Skeletal muscle satellite cell (primary cell): Measurements from ENCODE around the gene COX5B. TPM values are rescaled to one million over a fixed set of nuclear protein-coding genes. Genes with fewer than 3 reads are reported as not detected.
A peak's percentile ranks its signal among the peaks of the same experiment; 100 is the strongest.
"Not testable (repeated sequence)": the region's sequence is repeated elsewhere in the genome, so short reads cannot be mapped to it uniquely, and the experiment has no call there.

ENCODE experiments used
- H3K27me3 ChIP-seq: 2 replicates; pipeline ENCODE4 v1.7.0; 2013; ENCODE audit warnings: low read length; ENCODE audit not compliant: control insufficient read depth, insufficient read depth
- H3K36me3 ChIP-seq: 2 replicates; pipeline ENCODE4 v1.7.0; 2013; ENCODE audit warnings: mild to moderate bottlenecking, control low read depth, low read length; ENCODE audit not compliant: insufficient read depth
- H3K4me1 ChIP-seq: 2 replicates; pipeline ENCODE4 v1.7.0; 2013; ENCODE audit warnings: low read length; ENCODE audit not compliant: control insufficient read depth, insufficient read depth
- H3K4me2 ChIP-seq: 2 replicates; pipeline ENCODE4 v1.7.0; 2013; ENCODE audit warnings: mild to moderate bottlenecking, low read length
- H3K4me3 ChIP-seq: 2 replicates; pipeline ENCODE4 v1.7.0; 2013; ENCODE audit warnings: low read length
- H3K9ac ChIP-seq: 2 replicates; pipeline ENCODE4 v1.7.0; 2013; ENCODE audit warnings: mild to moderate bottlenecking, low read depth, low read length, moderate library complexity
- H3K9me3 ChIP-seq: replicated peaks from 2 replicates; pipeline ENCODE4 v1.7.0; 2013; ENCODE audit warnings: mild to moderate bottlenecking, control low read depth, low read length
- small RNA-seq: library from RNA; depleted of rRNA; stranded (forward); fragments of <200 nt; gene quantifications from one replicate; pipeline ENCODE3, GENCODE V24; 2012

COX5B gene

DNA sequence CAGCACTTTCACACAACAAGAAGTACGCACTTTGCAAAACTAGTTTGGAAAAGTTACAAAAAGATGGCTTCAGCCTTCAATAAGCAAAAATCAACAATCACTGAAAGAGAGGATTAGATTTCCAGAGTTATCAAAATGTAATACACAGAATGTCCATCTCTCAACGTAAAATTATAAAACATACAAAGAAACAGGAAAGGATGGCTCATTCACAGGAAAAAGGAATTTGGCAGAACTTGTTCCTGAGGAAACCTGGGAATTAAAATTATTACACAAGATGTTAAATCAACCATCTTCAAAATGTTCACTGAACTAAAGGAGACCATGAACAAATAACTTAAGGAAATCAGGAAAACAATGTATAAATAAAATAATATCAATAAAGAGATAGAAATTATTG, 31.6 kb downstream of the COX5B start:
- no peak overlapping the region for H3K4me2 ChIP-seq
- H3K36me3 ChIP-seq, result no peaks in the 10 kb centered on the region
- no peaks in the 10 kb centered on the region for H3K4me1 ChIP-seq
- no peaks in the 10 kb centered on the region for H3K27me3 ChIP-seq
- no peaks in the 10 kb centered on the region for H3K9me3 ChIP-seq
- no peak overlapping the region for H3K4me3 ChIP-seq
- no peak overlapping the region for H3K9ac ChIP-seq

DNA sequence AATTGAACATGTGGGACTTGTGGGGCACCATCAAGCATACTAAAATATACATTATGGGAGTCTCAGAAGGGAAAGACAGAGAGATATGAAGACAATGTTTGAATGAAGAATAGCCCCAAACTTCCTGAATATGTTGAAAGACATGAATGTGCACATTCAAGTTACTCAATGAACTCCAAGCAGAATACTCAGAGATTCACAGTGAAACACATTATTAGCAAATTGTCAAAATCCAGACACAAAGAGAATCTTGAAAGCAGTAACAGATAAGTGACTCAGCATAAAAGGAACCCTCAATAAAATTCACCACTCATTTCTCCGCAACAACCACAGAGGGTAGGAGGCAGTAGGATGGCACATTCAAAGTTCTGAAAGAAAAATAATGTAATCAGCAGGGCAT, 32.4 kb downstream of the COX5B start:
- no peaks in the 10 kb centered on the region for H3K36me3 ChIP-seq
- no peak overlapping the region for H3K4me2 ChIP-seq
- H3K9me3 ChIP-seq, result no peaks in the 10 kb centered on the region
- H3K9ac ChIP-seq, result no peak overlapping the region
- no peaks in the 10 kb centered on the region for H3K27me3 ChIP-seq
- no peaks in the 10 kb centered on the region for H3K4me1 ChIP-seq
- no peak overlapping the region for H3K4me3 ChIP-seq

DNA sequence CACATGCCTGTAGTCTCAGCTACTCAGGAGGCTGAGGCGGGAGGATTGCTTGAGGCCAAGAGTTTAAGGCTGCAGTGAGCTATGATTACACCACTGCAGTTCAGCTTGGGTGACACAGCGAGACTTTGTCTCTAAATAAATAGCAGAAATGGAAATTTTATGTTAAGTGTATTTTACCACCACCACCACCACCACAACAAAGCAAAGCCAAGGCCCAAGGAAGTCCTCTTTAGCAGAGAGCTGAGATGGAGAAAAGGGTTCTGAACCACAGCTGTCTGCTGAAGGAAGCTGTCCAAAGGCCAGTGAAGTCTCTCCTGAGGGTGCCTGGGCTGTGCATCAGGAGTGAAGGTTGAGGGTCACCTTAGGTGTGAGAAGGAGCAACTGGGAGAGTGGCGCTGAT, 41.4 kb downstream of the COX5B start:
- H3K4me3 ChIP-seq, H3K9ac ChIP-seq, H3K36me3 ChIP-seq, H3K4me1 ChIP-seq, H3K9me3 ChIP-seq, H3K4me2 ChIP-seq, H3K27me3 ChIP-seq: not testable (repeated sequence)

DNA sequence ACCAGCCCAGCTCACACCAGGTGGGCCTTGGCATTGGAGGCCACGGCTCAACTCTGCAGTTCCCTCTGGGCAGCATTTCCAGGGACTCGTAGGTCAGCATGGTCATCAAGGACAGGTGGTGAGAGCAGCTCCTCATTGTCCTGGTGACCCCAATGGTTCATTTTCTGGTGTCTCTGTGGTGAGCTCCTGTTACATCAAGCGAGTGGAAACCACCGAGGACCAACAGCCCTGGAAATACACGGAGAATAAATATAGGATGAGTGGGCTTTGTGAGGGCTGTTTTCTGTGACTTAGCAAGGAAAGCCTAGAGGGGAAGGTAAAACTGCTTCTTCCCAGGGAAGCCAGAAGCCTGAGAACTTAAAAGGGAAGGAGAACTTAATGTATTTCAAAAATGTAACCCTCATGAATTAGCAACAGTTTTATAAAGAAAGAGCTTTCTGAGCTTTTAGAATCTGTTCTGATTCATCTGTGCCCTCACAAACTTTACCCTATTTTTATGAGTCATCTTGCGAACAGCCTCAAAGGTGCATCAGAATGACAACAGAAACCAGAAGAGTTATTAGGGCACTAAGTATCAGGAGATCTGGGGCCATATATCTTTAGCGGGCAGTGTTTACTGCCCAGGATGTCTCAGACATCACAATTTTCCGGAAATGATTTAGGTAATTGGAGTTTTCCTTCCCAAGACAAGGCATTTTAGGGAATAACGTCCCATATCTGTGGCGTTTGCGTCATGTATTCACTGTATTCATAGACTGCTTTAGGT, 42.4 kb downstream of the COX5B start:
- H3K4me1 ChIP-seq, result no peaks in the 10 kb centered on the region
- no peak overlapping the region for H3K4me3 ChIP-seq
- H3K9me3 ChIP-seq, result no peaks in the 10 kb centered on the region
- no peak overlapping the region for H3K4me2 ChIP-seq
- no peaks in the 10 kb centered on the region for H3K36me3 ChIP-seq
- no peaks in the 10 kb centered on the region for H3K27me3 ChIP-seq
- H3K9ac ChIP-seq, result no peak overlapping the region

DNA sequence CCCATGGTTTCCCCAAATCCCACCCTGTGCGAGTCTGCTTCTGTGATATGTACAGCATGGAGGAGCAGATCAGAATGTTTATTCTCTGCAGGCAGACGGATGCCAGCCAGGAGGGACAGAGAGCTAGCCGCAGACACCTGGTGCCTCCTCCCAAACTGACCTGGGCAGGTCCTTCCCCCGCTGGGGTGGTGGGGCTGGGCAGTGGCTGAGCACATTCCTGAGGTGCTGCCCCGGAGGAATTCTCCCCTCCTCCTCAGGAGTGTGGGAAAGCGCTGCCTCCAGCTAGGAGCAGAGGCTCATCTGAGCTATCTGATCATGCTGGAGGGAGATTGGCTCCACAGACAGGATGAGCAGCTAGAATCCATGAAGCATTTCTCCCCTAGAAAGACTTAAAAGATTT, 45.3 kb downstream of the COX5B start:
- no peaks in the 10 kb centered on the region for H3K4me1 ChIP-seq
- H3K36me3 ChIP-seq, result no peaks in the 10 kb centered on the region
- H3K9me3 ChIP-seq, result no peaks in the 10 kb centered on the region
- no peaks in the 10 kb centered on the region for H3K27me3 ChIP-seq
- H3K4me2 ChIP-seq, result no peak overlapping the region
- no peak overlapping the region for H3K9ac ChIP-seq
- no peak overlapping the region for H3K4me3 ChIP-seq

DNA sequence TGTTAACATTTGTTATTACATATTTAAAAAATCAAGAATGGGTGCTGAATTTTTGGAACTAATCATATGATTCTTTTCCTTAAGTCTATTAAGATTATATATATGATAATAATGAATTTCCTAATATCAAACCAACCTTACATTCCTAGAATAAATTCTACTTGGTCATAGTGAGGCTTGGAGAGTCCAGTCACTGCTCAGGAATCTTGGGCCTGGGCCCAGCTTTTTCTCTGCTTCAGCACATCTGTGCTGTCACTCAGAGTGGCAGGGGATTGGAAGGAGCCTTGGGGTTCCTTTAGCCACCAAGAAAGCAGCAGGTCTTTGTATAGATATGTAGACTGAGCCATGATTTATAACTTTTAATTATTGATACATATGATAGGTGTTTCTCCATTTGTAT, 47.6 kb downstream of the COX5B start:
- H3K36me3 ChIP-seq, result no peaks in the 10 kb centered on the region
- no peak overlapping the region for H3K4me2 ChIP-seq
- H3K27me3 ChIP-seq, result no peaks in the 10 kb centered on the region
- no peaks in the 10 kb centered on the region for H3K9me3 ChIP-seq
- no peak overlapping the region for H3K9ac ChIP-seq
- H3K4me3 ChIP-seq, result no peak overlapping the region
- H3K4me1 ChIP-seq, result no peaks in the 10 kb centered on the region

DNA sequence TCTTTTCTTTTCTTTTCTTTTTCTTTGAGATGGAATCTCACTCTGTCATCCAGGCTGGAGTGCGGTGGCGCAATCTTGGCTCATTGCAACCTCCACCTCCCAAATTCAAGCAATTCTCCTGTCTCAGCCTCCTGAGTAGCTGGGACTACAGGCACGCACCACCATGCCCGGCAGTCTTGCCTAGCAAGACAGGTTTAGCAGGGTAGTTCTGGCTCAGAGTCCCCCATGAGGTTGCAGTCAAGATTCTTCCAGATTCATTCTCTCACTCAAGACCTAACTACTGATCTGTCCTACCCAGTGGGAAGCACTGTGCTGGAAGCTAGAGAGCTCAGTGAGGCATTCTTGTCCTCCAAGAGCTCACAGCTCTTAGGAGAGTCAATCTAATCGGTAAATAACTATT, 49.9 kb downstream of the COX5B start:
- Histone ChIP-seq H3K4me3 (no peak overlapping the region), H3K36me3 (no peaks in the 10 kb centered on the region), H3K9ac (no peak overlapping the region), H3K27me3 (no peaks in the 10 kb centered on the region), H3K9me3 (no peaks in the 10 kb centered on the region), H3K4me1 (no peaks in the 10 kb centered on the region), H3K4me2 (no peak overlapping the region)

DNA sequence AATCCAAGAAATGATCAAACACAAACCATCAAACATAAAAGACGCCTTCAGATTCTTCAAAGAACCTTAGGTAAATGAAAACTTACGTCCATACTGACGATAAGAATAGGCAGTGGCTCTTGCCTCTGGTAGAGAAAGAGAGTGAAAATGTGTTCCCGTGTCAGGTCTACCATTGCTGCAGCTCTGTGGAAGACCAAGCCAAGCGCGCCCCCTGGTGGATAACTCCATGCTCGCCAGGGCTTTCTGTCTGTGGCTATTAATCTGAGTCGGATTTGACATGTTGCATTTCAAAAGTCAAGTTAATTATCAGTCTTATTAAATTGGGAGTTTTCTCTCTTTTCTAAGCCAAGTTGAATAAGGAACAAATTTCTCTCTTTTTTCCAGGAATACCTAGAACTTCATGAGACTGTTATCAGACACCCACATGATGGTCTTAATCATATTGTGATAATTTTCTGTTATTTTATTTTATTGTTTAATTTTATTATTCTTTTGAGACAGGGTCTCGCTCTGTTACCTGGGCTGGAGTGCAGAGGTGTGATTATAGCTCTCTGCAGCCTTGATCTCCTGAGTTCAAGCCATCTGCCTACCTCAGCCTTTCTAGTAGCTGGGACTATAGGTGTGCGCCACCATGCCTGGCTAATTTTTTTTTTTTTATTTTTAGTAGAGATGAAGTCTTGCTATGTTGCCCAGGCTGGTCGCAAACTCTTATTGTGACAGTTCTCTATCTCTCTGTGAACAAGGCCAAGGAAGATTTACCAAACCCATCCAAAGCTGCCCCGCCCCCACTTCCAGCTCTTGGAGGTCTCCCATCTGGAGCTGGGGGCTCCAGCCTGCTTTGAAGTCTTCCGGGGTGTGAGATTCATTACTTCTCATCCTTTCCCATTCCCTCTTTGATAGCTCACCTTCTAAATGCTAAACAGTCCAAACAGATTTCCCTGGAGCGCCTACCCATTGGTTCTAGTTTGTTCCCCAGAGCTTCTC, 51.7 kb downstream of the COX5B start:
- Histone ChIP-seq H3K9ac (no peak overlapping the region), H3K4me2 (peak overlapping the region; percentile 56), H3K36me3 (no peaks in the 10 kb centered on the region), H3K27me3 (no peaks in the 10 kb centered on the region), H3K4me1 (peaks cover 4% of the 10 kb centered on the region), H3K4me3 (no peak overlapping the region), H3K9me3 (no peaks in the 10 kb centered on the region)

Small RNAs within 50 kb of the gene (small RNA-seq; reads per million reads assigned to genes)
- gene RNU4-8P, result not detected
